Stimulated activated CD8-positive, alpha-beta memory T cell treated with anti-CD3 and anti-CD28 coated beads, Interleukin-12 subunit alpha, Interleukin-12 subunit beta, amount 100 ng/mL, for 24 hours (primary cell): ENCODE results near the gene THSD4.
"Not testable (repeated sequence)": the region's sequence is repeated elsewhere in the genome, so short reads cannot be mapped to it uniquely, and the experiment has no call there.

ENCODE experiments used
- DNase-seq: peaks from one replicate; pipeline ENCODE4 v3.0.0-alpha.2; 2020; ENCODE audit errors: extremely low read depth

Gene THSD4

DNA sequence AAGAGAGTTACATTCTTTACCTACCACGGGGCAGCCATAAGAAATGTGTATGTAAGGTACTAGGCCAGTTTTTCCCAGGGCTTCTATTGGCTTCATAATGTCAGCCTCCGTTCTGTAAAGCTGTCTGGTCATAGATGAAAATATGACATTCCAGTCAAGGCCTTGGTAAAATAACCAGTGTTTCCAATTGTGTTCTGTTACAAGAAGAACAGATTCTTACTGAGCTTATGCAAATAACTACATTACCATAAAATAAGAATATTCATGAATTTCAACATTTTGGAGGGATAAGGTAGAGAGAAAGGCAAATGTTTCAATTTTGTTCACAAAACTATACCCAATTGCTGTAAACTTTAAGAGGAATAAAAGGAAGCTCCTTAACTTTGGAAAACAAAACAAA lies 315.5 kb downstream of the THSD4 start:
- no peak for DNase-seq

DNA sequence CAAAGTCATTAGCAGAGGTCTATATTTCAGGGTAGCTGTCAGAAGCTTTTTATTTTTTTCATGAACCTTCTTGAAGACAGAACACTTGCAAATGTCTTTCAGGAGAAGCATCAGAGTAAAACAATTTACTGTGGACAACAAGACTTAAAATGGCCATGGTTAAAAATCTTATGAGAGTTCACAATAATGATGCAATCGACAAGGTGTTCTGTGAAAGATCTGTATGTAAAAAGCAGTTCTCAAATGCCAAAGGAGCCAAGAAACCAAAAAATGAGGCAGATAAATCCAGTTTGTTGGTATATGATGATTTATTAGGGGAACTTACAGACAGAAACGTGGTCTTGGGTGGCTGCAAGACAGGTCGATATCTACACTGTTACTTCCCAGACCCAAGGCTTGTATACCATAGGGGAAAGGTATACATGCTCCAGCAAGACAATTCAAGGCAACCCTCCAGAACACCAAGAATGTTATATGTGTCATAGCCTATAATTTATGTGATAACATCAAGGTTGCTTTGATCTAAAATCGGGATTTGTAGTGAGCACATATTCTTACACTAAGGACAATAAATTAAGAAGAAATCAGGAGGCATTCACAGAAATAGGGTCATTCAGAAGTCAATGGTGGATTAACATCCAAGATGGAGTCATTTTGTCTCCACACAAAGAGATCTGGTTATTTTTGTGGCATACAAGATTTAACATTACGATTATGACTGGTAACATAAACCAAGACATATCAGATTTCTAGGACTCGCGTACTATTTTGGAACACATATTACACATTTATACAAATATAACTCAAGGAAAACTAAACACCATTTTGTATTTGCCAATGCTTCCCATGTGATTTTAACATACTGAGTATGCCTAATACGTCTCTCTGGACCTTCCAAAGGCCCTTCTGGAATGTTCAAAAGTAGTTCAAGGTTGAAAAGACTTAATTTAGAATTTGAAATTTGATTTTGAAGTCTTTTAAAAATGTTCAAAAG lies 316.4 kb downstream of the THSD4 start:
- DNase-seq, result no peak

DNA sequence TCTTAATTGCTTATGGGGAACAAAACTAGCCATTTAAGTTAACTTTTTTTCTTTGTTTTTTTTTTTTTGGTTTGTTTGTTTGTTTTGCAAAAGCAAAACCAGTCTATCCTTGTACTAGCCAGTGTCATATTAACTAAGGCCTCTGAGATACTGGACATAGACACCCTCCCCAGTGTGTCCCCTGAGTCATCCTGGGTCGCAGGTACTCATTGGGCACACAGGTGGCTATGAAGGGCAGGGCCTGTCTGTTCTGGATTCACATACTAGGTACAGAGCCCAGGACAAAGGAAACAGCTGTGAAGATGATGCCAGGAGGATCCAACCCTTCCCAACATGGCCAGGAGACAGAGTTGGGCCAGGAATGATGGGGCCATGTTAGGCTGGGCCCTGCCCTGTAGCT lies 318.1 kb downstream of the THSD4 start:
- no peak for DNase-seq

DNA sequence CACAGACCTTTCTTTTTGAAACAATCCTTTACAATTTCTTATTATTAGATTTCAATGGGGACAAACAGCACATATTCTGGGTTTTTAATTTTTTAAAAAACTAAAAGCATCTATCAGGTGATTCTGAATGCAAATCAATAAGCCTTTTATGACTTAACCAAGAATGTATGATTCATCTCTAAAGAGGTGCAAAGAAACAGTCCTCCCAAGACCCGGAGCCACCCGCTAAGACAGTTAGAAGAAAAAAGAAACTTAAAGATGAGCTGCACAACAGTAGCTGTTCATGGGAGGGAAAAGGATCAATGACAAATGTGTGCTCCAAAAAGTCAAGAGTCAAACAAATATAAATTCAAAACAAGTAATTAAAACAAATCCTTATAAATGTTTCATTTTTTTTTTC lies 319.5 kb downstream of the THSD4 start:
- DNase-seq, result no peak

DNA sequence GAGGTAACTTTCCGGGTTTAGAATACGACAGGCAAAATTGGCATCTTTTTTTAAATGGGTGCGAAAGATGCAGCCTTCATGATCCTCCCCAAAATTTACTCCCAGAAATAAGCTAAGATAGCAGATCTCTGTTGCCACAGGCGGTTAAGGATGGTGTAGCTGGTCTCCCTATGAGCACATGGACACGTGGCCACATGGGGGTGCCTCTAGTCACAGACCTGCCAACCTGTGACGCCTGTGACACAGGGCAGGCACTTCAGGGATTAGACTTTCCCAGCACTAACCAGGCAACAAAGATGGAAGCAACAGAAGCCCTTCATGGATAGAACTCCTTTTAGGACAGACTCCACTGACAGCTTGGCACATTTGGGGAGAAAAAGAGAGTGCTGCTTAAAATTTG lies 320.3 kb downstream of the THSD4 start:
- DNase-seq, result no peak

DNA sequence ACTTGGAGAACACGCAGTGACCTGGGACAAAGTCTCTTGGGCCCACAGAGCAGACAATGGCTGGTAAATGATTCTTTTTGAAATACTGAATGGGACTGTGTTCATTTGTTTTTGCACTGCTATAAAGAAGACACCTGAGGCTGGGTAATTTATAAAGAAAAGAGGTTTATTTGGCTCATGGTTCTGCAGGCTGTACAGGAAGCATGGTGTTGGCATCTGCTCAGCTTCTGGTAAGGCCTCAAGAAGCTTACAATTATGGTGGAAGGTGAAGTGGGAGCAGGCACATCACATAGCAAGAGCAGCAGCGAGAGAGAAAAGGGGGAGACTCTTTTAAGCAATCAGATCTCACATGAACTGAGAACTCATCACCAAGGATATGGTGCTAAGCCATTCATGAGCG lies 321.6 kb downstream of the THSD4 start:
- DNase-seq, result no peak

DNA sequence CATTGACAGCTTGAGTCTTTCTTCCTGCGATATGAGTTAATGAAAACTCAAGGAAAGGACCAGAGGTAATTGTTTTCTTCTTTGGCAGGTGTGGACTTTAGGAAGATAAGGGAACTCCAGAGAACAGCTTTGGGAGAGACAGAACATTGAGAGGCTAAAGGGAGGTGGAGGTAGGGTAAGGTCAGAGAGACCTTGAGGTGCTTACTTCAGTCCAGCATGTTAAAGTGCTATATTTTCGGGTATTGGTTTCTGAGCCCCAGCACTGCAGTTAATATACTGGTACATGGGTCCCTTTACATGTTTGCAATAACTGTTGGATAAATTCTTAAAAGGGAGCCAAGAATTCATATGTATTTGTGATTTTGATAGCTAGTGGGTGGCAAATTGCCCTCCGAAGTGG lies 322.1 kb downstream of the THSD4 start:
- no peak for DNase-seq

DNA sequence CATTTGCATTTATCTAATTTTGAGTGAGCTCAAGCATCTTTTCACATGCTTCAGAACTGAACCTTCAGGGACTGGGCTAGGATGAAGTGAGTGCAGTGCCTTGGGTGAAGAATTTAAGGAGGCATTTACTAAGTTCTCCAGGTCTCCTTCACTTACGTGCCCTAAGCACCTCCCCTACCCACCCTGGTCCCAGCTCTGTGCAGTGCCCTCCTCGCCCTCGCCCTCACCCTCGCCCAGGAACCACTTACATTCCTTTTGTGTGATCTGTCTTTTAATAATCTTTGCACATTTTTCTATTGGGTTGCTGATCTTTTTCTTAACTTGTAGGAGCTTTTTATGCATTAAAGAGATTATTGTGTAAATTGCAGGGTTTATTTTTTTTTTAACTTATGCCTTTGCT lies 322.6 kb downstream of the THSD4 start:
- no peak for DNase-seq

DNA sequence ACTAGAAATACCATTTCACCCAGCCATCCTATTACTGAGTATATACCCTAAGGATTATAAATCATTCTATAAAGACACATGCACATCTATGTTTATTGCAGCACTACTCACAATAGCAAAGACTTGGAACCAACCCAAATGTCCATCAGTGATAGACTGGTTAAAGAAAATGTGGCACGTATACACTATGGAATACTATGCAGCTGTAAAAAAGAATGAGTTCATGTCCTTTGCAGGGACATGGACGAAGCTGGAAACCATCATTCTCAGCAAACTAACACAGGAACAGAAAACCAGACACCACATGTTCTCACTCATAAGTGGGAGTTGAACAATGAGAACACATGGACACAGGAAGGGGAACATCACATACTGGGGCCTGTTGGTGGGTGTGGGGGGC lies 324.2 kb downstream of the THSD4 start:
- not testable (repeated sequence) for DNase-seq

DNA sequence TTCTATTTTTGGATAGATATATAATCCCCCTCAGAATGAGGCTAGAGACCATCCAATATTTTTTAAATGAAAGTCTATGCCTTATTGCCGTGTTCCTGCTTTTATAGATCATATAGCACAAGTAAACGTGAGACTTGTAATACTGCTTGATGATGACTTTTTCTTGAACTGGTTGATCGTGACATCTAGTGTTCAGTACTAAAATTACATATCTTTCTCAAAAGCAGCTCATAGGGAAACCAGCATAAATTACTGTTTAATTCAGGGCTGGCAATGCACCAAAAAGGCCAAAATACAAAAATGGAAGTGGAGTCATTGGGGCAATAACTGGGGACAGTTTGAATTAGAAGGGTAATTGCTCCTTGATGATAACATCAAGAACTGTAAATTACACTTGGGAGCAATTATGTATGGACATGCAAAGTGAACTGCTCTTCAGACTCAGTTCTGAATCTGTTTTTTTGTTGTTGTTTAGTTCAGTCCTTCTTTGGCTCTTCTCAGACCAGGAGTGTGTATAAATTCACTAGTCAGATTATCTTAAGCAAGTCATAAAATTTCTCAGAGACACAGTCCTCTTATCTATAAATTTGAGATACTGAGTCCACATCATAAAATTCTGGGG lies 325.3 kb downstream of the THSD4 start:
- DNase-seq, result no peak

DNA sequence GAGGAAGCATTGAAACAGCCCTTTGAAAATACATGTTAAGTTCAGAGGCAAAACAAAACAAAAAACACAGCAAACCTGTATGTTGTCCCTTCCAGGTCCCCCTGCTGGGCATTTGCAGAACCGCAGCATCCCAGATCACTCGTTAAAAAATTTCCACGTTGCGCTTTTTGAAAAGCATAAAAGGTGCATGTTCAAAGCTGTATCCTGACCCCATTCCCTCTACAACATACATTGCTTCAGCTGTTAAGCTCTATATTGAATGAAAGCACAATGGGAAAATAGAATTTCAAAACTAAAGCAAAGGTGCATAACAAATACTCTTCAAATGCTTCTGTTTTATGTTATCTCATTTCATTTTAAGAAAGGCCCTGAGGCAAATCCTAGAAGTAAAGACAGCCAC lies 328.3 kb downstream of the THSD4 start:
- DNase-seq, result no peak

DNA sequence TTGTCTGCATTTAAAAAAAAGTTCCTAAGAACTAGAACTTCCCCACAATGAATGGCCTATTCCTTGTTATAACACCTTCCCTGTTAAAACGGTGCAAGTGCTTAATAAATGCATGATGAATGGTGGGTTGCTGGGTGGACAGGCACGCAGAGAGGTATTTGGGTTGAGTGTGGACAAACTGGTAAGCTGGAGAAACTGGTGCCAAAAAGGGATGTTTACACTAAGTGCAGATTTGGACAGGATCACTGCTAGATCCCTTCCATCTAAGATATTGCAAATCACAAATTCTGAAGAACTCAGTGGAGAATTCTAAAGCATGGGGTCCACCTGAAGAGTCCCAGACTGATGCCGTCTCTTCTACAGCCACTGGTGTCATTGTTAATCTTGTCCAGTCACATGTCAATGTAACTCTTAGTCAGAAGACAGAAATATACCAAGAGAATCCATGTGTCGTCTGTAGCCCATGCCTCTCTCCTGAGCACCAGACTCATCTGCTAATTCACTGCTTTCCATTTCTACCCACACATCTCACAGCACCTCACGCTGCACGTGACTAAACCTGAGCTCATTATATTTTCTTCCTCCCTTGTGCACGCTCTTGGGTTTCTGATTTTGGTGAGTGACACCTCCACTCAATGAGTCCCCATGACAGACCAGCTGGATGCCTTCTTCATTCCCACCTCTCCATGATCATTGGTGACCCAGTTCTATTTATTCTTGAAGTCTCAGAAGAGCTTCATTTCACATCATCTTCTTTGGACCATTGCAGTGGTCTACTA lies 328.9 kb downstream of the THSD4 start:
- no peak for DNase-seq

DNA sequence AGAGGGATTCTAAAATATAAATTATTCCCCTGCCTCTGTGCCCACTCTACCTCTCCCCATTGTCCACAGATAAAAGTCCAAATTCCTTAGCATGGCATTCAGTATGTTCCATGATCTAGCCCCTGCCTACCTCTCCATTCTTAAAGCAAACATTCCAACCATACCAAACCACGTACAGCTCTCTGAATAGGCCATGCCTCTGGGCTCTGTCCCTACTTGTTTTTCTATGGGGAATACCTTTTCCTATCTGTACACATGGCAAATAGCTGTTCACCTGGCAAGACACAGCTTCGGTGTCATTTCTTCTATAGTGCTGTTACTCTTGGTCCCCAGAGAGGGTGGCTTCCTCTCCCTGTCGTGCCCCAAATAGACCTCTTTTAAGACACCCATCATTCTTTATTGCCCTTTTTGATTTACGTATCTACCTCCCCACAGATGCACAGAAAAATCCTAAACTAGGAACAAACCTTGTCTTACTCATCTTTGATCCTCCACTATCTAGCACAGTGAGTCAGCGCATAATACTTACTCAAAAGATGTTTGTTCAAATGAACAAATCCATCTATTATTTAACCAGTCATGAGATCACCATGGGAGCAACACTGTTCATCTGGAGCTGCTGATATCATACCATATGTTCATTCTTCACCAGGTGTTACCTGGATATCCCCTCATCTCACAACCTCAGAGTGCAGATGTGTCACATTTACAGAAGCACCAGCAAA lies 329.8 kb downstream of the THSD4 start:
- no peak for DNase-seq

DNA sequence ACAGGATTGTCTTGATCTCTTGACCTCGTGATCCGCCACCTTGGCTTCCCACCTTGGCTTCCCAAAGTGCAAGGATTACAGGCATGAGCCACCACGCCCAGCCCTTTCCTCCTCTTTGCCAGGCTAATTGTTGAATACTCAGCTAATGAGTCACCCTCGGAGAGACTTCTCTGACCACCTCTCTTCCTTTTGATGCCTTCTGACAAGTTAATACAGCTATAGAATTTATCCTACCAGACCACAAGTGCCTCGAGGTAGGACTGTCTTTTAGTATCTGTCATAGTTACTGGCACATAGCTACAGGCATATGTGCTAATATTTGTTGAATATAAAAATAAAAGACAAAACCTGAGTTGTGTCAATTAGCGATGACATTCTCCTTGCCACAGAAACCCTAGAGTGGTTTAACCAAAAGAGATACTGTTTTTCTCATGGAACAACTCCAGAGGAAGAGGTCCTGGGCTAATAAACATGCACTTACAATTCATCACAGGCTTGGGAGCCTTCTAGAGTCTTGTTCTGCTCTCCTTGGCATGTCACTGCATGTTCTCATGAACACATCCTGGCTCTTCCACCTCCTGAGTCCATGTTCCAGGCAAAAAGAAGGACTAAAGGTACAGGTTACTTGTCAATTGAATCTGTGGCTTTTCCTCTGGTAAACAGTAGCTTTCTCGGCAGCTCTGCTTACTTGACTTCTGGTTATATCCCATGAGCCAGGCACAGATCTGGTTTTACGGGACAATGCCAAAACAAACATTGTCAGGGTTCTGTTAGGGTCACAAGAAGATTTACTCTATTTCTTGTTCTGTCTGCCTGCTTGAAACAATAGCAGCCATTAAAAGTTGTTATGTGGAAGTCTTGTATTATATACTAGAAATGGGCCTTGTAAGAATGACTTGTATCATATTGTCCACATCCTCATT lies 332.3 kb downstream of the THSD4 start:
- DNase-seq, result no peak

DNA sequence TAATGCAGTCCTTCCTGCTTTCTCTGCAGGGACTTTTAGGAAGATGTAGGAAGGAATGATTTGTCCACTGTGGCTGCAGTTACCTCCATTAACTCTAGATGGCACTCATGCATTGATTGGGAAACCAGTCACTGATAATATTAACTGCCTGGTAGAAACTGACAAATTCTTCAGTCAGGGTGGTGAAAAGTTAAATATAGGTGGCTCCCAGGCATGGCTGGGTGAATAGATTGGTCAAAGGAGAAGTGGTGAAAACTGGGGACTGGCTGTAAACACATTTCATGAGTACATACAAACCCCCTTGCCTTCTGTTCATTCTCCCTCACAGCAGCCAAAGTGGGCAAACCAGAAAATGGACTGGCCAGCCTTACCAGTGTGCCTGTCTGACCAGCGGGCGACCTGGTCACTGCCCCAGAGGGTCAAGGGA lies 333.4 kb downstream of the THSD4 start:
- no peak for DNase-seq

DNA sequence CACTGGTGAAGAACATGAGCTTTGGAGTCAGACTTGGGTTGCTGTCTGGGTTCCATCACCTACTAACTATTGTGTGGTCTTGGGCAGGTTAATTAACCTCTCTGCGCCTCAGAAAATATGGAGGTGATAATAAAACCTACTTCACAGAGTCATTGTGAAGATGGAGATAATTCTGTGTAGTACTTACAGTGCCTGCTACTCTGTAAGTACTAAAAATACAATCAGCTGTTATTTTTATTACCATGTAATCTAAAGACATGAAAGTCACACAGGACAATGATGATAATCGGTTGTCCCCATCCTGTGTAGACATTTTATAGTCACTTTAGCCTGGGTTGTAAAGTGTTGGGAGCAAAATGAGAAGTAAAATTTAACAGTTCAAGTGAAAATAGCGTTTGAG lies 334.1 kb downstream of the THSD4 start:
- DNase-seq, result no peak

DNA sequence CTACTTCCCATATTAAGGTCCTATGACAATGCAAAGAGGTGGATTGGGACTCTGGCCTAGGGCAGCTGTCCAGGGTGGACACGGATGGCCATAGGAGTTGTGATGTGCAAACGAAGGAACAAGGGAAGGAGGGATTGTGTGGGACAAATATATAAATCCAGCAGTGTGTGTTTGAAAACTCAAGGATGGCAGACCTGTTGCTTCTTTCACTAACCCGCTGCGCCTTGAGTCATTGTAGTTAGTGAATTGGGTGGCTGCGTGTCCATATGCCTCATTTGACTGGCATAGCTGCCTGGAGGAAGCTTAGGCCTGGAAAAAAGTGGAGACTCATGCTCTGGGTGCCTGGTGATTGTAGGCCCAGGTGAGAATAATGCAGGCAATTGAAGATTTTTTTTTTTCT lies 334.7 kb downstream of the THSD4 start:
- no peak for DNase-seq

DNA sequence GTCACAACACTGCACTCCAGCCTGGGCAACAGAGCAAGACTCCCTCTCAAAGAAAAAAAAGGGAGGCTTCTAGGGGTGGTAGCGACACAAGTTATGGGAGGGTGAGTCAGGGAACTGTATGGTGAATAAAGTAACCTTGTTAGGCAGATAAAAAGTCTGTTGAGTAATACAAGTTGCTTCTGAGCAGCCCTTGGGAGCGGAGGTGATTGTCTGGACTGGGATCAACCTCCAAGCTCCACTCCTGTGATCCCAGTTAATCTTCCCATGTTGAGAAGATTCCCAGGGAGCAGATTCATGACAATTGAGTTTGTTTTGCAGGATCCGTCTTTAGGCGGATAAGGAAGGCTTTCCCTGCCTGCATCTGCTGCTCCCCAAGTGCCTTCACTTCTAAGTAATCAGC lies 335.9 kb downstream of the THSD4 start:
- no peak for DNase-seq

DNA sequence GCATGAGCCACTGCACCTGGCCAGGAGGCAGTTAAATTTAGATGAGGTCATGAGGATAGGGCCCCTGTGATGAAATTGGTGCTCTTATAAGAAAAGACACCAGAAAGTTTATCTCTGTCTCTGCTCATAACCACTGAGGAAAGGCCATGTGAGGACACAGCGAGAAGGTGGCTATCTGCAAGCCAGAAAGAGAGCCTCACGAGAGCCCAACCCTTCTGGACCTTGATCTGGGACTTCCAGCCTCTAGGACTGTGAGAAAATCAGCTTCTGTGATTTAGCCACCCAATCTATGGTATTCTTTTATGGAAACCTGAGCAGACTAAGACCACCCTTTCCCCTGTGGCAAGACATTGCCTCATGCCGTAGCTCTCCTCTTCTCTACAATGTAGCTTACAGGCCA lies 337.6 kb downstream of the THSD4 start:
- no peak for DNase-seq

DNA sequence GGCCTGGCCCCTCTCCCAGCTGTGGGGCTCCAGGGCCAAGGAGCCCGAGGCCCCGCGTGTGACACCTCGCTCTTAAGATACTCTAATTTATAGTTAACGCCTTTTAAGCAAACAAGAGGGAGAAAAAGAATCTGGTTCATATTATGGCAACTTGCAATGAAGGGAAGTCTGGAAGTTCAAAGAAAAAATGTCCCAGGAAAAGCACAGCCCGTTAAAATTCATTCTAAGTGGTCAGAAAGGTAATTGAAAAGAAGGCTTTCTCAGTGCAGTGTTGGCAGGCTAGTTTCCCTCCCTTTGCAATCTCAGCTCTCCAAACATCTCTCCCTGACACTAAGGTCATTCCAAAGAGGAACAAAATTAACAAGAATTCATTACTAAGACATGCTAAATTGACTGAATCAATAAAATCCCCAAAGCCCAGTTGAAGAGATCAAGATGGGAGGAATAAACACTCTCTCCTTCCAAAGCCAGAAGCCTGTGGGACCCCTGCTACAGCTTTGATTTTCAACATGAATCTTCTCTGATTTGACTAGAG lies 339.3 kb downstream of the THSD4 start:
- DNase-seq, result no peak
